Ishikawa (cell line): ENCODE data around the gene CNKSR2.

Experiments used
- CEBPB ChIP-seq: IDR thresholded peaks from 2 replicates; pipeline ENCODE4 v1.6.1; 2012
- CREB1 ChIP-seq: IDR thresholded peaks from 2 replicates; pipeline ENCODE4 v1.6.1; 2012; ENCODE audit warnings: low read depth
- EGR1 ChIP-seq: IDR thresholded peaks from 2 replicates; pipeline ENCODE4 v1.6.1; 2012
- EP300 ChIP-seq: IDR thresholded peaks from 2 replicates; pipeline ENCODE4 v1.6.1; 2012; ENCODE audit warnings: borderline replicate concordance
- FOXM1 ChIP-seq: IDR thresholded peaks from 2 replicates; pipeline ENCODE4 v1.6.1; 2012; ENCODE audit warnings: low read depth, borderline replicate concordance
- MAX ChIP-seq: IDR thresholded peaks from 2 replicates; pipeline ENCODE4 v1.6.1; 2012
- NFIC ChIP-seq: IDR thresholded peaks from 2 replicates; pipeline ENCODE4 v1.6.1; 2012
- RAD21 ChIP-seq: IDR thresholded peaks from 2 replicates; pipeline ENCODE4 v1.6.1; 2012; ENCODE audit warnings: low read depth
- REST ChIP-seq: IDR thresholded peaks from 2 replicates; pipeline ENCODE4 v1.6.1; 2012; ENCODE audit warnings: low read depth, mild to moderate bottlenecking
- TAF1 ChIP-seq: IDR thresholded peaks from 2 replicates; pipeline ENCODE4 v1.6.1; 2012; ENCODE audit warnings: low read depth, mild to moderate bottlenecking
- TCF12 ChIP-seq: IDR thresholded peaks from 2 replicates; pipeline ENCODE4 v1.6.1; 2012; ENCODE audit warnings: low read depth
- TEAD4 ChIP-seq: IDR thresholded peaks from 2 replicates; pipeline ENCODE4 v1.6.1; 2012
- USF1 ChIP-seq: IDR thresholded peaks from 2 replicates; pipeline ENCODE4 v1.6.1; 2012
- YY1 ChIP-seq: IDR thresholded peaks from 2 replicates; pipeline ENCODE4 v1.6.1; 2012; ENCODE audit warnings: low read depth
- ZBTB7A ChIP-seq: IDR thresholded peaks from 2 replicates; pipeline ENCODE4 v1.6.1; 2012; ENCODE audit warnings: low read depth

The CNKSR2 gene

GRCh38 chrX:21700275-21700674 is 326.1 kb downstream of the CNKSR2 start:
- TF ChIP-seq YY1 (no peak), RAD21 (no peak), EGR1 (no peak), TCF12 (no peak)

DNA sequence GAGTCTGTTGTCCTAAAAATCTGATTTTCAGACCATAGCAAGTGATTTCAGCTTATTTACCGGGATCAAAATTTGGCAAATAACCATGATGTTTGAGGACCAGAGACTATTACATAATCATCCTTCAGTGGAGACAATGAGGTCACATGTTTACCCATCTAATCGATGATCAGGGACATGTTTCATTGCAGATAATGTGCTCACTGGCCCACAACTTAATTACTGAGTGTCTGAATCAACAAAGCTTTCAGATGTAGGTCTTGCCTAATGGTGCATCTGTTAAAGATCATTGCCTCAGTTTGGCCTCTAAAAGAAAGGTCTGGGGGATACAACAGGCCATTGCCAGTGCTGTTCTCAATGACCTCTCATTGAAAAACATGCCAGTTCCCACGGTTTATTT is 326.7 kb downstream of the CNKSR2 start:
- no peak for TF ChIP-seq ZBTB7A
- no peak for TF ChIP-seq FOXM1
- TF ChIP-seq EGR1: no peak
- TF ChIP-seq EP300: no peak
- TF ChIP-seq USF1: no peak
- no peak for TF ChIP-seq MAX
- TF ChIP-seq TCF12: no peak
- no peak for TF ChIP-seq CEBPB

DNA sequence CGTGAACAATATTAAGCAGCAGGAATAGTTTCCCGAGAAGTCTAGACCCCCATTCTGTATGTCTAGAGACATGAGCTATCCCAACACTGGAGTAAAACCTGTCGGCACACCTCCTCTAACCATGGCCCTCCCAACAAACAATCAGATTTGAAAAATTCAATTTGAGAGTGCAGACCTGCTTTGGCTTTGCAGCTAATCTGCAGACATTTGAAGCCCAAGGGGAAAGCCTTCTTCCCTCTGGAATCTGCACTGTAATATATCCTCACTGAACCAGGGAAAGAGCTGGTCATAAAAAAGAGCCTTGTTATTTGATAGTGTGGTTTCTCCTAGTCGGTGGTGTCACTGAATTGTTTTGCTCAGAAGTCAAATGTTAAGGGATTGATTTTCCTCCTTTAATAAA is 328.5 kb downstream of the CNKSR2 start:
- TF ChIP-seq USF1: no peak
- TF ChIP-seq MAX: no peak
- no peak for TF ChIP-seq RAD21
- TF ChIP-seq ZBTB7A: no peak
- TF ChIP-seq TCF12: no peak
- TF ChIP-seq FOXM1: no peak
- no peak for TF ChIP-seq CEBPB
- TF ChIP-seq TEAD4: no peak
- TF ChIP-seq REST: no peak
- TF ChIP-seq CREB1: no peak
- no peak for TF ChIP-seq EP300
- no peak for TF ChIP-seq NFIC
- TF ChIP-seq YY1: no peak
- TF ChIP-seq EGR1: no peak
- TF ChIP-seq TAF1: no peak
